Measurements from ENCODE around the gene DNAAF1.

Gene DNAAF1

DNA sequence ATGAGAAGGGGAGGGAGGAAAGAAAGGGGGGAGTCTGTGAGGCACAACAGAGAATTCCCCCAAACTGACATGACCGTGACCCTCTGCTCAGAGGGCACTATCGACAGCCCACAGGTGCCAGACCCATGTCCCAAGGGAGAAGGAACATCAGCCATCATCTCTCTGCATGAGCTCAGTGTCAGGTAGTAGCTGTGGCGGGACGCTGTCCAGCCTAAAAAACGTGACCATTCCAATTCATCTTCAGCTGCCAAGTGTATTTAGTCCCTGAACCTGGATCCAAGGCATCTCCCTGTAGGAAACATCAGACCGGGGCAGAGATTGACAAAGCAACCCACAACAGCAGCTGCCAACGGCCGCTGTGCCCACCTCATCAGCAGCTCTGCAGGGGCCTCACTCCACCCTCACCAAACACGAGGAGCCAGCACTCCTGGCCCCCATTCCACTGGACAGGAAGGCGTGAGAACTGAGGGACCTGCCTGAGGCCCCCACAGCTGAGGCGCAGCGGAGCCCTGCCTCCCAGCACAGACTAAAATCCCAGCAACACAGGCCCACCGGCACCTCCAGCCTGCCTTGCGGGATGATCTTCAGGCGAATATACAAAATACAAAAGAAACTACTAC is 33.1 kb downstream of the DNAAF1 start:
- Histone ChIP-seq H3K4me3 (ENCODE audit: low read depth in 1 of 2, low read length in 2 of 2) (no peak overlapping the region), H3K27ac (ENCODE audit: low read length) (no peak overlapping the region), H3K9ac (ENCODE audit: low read depth, low read length) (no peak overlapping the region), H3K79me2 (ENCODE audit: insufficient read depth, low read length) (peaks cover 8% of the 10 kb centered on the region), H3K36me3 (ENCODE audit: insufficient read depth, low read length) (peaks cover 57% of the 10 kb centered on the region), H3K4me2 (ENCODE audit: insufficient read depth, low read length) (no peak overlapping the region), H3K9me3 (ENCODE audit: insufficient read depth, low read length, severe bottlenecking) (no peaks in the 10 kb centered on the region), H2AFZ (ENCODE audit: low read depth, low read length) (no peak overlapping the region), H3K4me1 (ENCODE audit: insufficient read depth, low read length) (peaks cover 7% of the 10 kb centered on the region), H3K27me3 (ENCODE audit: insufficient read depth, low read length, poor library complexity) (no peaks in the 10 kb centered on the region), H4K20me1 (ENCODE audit: insufficient read depth, low read length) (peaks cover 24% of the 10 kb centered on the region)
- ATAC-seq (ENCODE audit: insufficient read depth, low read depth) (no peak), DNase-seq (no peak)
- TF ChIP-seq EZH2 (IDR thresholded peaks at IDR 0.05; ENCODE audit: borderline replicate concordance, low read depth, low read length, severe bottlenecking), result no peak
- TF ChIP-seq CTCF (IDR thresholded peaks at IDR 0.05; ENCODE audit: borderline replicate concordance, extremely low read depth, low read length, poor library complexity, severe bottlenecking), result no peak

DNA sequence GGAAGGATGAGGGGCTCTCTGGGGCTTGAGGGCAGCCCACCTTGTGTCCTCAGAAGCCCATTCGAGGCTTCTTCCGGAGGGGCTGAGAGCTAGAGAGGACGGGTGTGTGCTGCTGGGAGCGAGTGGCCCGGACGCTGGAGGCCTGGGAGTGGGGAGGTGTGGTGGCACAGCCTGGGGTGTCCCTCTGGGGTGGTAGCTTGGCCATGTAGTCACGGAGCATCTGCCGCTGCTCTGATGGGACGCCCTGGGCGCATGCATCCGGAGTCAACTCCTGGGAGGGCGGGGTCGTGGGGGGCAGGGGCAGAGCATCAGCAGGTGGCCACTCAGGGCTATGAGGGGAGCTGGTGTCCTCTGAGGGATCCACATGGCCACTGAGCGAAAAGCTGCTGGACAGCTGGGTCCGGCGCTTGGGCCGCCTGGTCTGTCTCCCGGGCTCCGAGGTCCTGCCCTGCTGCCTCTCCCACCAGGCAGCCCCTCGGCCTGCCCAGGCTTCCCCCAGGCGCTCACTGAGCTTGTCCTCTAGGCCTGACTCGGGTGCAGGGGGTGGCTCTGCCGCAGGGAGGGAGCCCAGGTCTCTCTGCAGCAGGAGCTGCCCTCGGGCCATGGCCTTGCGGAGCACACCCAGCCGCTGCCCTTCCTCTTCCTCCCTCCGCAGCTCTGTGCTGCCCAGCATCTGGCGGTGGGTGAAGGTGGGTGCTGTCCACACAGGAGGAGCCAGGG is 33.9 kb downstream of the DNAAF1 start:
- Histone ChIP-seq H3K79me2 (ENCODE audit: insufficient read depth, low read length) (peaks cover 16% of the 10 kb centered on the region), H4K20me1 (ENCODE audit: insufficient read depth, low read length) (peaks cover 29% of the 10 kb centered on the region), H3K36me3 (ENCODE audit: insufficient read depth, low read length) (peaks cover 65% of the 10 kb centered on the region), H2AFZ (ENCODE audit: low read depth, low read length) (no peak overlapping the region), H3K9me3 (ENCODE audit: insufficient read depth, low read length, severe bottlenecking) (no peaks in the 10 kb centered on the region), H3K27me3 (ENCODE audit: insufficient read depth, low read length, poor library complexity) (no peaks in the 10 kb centered on the region), H3K9ac (ENCODE audit: low read depth, low read length) (no peak overlapping the region), H3K4me3 (ENCODE audit: low read depth in 1 of 2, low read length in 2 of 2) (no peak overlapping the region), H3K4me2 (ENCODE audit: insufficient read depth, low read length) (no peak overlapping the region), H3K4me1 (ENCODE audit: insufficient read depth, low read length) (peaks cover 7% of the 10 kb centered on the region), H3K27ac (ENCODE audit: low read length) (no peak overlapping the region)
- TF ChIP-seq EZH2 (IDR thresholded peaks at IDR 0.05; ENCODE audit: borderline replicate concordance, low read depth, low read length, severe bottlenecking) (no peak), CTCF (IDR thresholded peaks at IDR 0.05; ENCODE audit: borderline replicate concordance, extremely low read depth, low read length, poor library complexity, severe bottlenecking) (no peak)
- DNase-seq, result no peak
- no peak for ATAC-seq (ENCODE audit: insufficient read depth, low read depth)

DNA sequence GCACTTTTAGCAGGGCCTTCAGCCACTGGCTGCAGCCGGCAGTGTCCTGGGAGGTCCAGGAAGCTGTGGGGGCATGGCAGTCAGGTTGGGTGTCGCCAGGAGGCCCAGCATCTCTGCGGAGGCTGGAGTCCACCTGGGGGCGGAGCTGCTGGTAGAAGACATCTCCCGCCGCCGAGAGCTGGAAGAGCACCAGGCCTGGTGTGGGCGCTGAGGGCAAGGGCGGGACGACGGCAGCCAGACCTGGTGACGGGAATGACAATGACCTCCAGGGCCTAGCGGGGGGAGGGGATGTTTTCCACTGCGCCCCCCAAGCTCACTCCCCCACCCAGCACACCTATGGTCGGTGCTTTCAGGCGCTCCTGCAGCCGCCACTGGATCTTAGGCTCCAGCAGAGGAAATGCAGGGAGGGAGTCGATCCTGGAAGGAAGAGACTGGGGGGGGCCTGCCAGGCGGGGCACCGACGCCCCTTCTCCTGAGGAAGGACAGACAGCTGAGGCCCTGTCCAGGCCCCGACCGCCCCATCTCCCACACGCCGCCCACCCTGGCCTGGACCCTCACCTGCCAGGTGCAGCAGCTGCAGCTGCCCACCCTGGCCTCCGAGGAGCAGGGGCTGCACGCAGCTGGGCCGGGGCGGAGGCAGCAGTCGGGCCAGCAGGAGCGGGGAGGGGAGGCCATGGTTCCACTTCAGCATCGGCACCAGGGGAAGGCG is 34.7 kb downstream of the DNAAF1 start:
- H2AFZ ChIP-seq (ENCODE audit: low read depth, low read length), result no peak overlapping the region
- H3K4me1 ChIP-seq (ENCODE audit: insufficient read depth, low read length), result peaks cover 14% of the 10 kb centered on the region
- H3K79me2 ChIP-seq (ENCODE audit: insufficient read depth, low read length), result peaks cover 24% of the 10 kb centered on the region
- H3K36me3 ChIP-seq (ENCODE audit: insufficient read depth, low read length), result peaks cover 72% of the 10 kb centered on the region
- ATAC-seq (ENCODE audit: insufficient read depth, low read depth), result no peak
- no peak overlapping the region for H3K27ac ChIP-seq (ENCODE audit: low read length)
- no peak for DNase-seq
- no peak overlapping the region for H3K4me2 ChIP-seq (ENCODE audit: insufficient read depth, low read length)
- H3K9ac ChIP-seq (ENCODE audit: low read depth, low read length), result no peak overlapping the region
- TF ChIP-seq EZH2 (IDR thresholded peaks at IDR 0.05; ENCODE audit: borderline replicate concordance, low read depth, low read length, severe bottlenecking) (no peak), CTCF (IDR thresholded peaks at IDR 0.05; ENCODE audit: borderline replicate concordance, extremely low read depth, low read length, poor library complexity, severe bottlenecking) (no peak)
- no peak overlapping the region for H3K4me3 ChIP-seq (ENCODE audit: low read depth in 1 of 2, low read length in 2 of 2)
- no peaks in the 10 kb centered on the region for H3K9me3 ChIP-seq (ENCODE audit: insufficient read depth, low read length, severe bottlenecking)
- H4K20me1 ChIP-seq (ENCODE audit: insufficient read depth, low read length), result peaks cover 36% of the 10 kb centered on the region
- H3K27me3 ChIP-seq (ENCODE audit: insufficient read depth, low read length, poor library complexity), result no peaks in the 10 kb centered on the region
